HG03095 (cell line): Measurements from ENCODE around the gene NAV1.
"Not testable (repeated sequence)": the region's sequence is repeated elsewhere in the genome, so short reads cannot be mapped to it uniquely, and the experiment has no call there.

Experiments
- ATAC-seq: cut with Tn5 transposase; IDR thresholded peaks from one replicate; pipeline ENCODE4 v1.9.1; 2021; ENCODE audit warnings: moderate library complexity; ENCODE audit not compliant: unreplicated experiment

The NAV1 gene

GRCh38 chr1:201538612-201539551 lies at the start of gene NAV1:
TSS of gene NAV1 (plus strand) at chr1:201539127. CDS start at chr1:201622885, 83,758 bp downstream.
- ATAC-seq = no peak

- ATAC-seq = no peak
These were observed 49.2 kb upstream of the NAV1 start for GRCh38 chr1:201489643-201490261.

- ATAC-seq = no peak
These were observed 48.2 kb upstream of the NAV1 start for GRCh38 chr1:201490708-201491131.

GRCh38 chr1:201491896-201492511 lies 46.9 kb upstream of the NAV1 start:
- no peak for ATAC-seq

- ATAC-seq = not testable (repeated sequence)
These were observed 45.8 kb upstream of the NAV1 start for GRCh38 chr1:201493026-201493656.

- no peak for ATAC-seq
These were observed 44.9 kb upstream of the NAV1 start for GRCh38 chr1:201493757-201494617.

- no peak for ATAC-seq
These were observed 43.2 kb upstream of the NAV1 start for GRCh38 chr1:201495551-201496295.

GRCh38 chr1:201496296-201496690 lies 42.6 kb upstream of the NAV1 start:
- ATAC-seq = no peak

- no peak for ATAC-seq
These were observed 40.9 kb upstream of the NAV1 start for GRCh38 chr1:201497935-201498509.

- no peak for ATAC-seq
These were observed 40.3 kb upstream of the NAV1 start for GRCh38 chr1:201498621-201499020.

GRCh38 chr1:201499191-201499590 lies 39.7 kb upstream of the NAV1 start:
- ATAC-seq = no peak

- no peak for ATAC-seq
These were observed 38.9 kb upstream of the NAV1 start for GRCh38 chr1:201499795-201500669.

GRCh38 chr1:201500670-201501120 lies 38.2 kb upstream of the NAV1 start:
- no peak for ATAC-seq

GRCh38 chr1:201501144-201501543 lies 37.8 kb upstream of the NAV1 start:
- ATAC-seq = no peak

GRCh38 chr1:201501812-201502510 lies 37.0 kb upstream of the NAV1 start:
- ATAC-seq = no peak

GRCh38 chr1:201502511-201502857 lies 36.4 kb upstream of the NAV1 start:
- no peak for ATAC-seq

- ATAC-seq = no peak
These were observed 35.3 kb upstream of the NAV1 start for GRCh38 chr1:201503397-201504176.
